Ovary (tissue), 3 donors: ENCODE results near the gene DDIT3.
"Not testable (repeated sequence)": the region's sequence is repeated elsewhere in the genome, so short reads cannot be mapped to it uniquely, and the experiment has no call there.

Experiments used
- CTCF ChIP-seq, 3 donors: fragments of 450-650 bp in 2 of 3; fragments of 200-600 bp in 1 of 3; IDR thresholded peaks; one replicate each; pipeline versions ENCODE4 v1.5.1 to v1.8.0; 2016 to 2022; ENCODE audit warnings: antibody characterized with exemption in 3 of 3, mild to moderate bottlenecking in 1 of 3
- POLR2A ChIP-seq: fragments of 450-650 bp; IDR thresholded peaks from one replicate; pipeline ENCODE4 v1.6.1; 2017; ENCODE audit warnings: antibody characterized with exemption, mild to moderate bottlenecking, moderate library complexity
- donor health status: DM: no; HTN: no; CAD: no.

GRCh38 chr12:57513677-57514076, 6.6 kb downstream of the DDIT3 start:
- not testable (repeated sequence) for TF ChIP-seq CTCF (IDR thresholded peaks at IDR 0.05); POLR2A
